HEK293T (cell line): Measurements from ENCODE around the gene UBC.

Experiments
- NFRKB ChIP-seq: fragments of 450-650 bp; IDR thresholded peaks from 2 replicates; pipeline ENCODE4 v1.6.1; 2016; ENCODE audit warnings: mild to moderate bottlenecking, moderate library complexity
- SP1 ChIP-seq: fragments of 450-650 bp; IDR thresholded peaks from 2 replicates; pipeline ENCODE4 v1.6.1; 2017
- SUZ12 ChIP-seq: fragments of 450-650 bp; IDR thresholded peaks from 2 replicates; pipeline ENCODE4 v1.6.1; 2016; ENCODE audit warnings: mild to moderate bottlenecking
- ZNF384 ChIP-seq: fragments of 450-650 bp; IDR thresholded peaks from 2 replicates; pipeline ENCODE4 v1.6.1; 2016

- TF ChIP-seq ZNF384 = no peak
- TF ChIP-seq NFRKB = no peak
- TF ChIP-seq SP1 = no peak
- TF ChIP-seq SUZ12 = no peak
These were observed 33.3 kb upstream of the UBC start for GRCh38 chr12:124947561-124948398.
